K562 (cell line): ENCODE measurements around the gene UGT2A2. TPM values are rescaled to one million over a fixed set of nuclear protein-coding genes. Genes with fewer than 3 reads are reported as not detected.

Experiments
- ATAC-seq: fragments of 200-7000 bp; cut with Tn5 transposase; 3 replicates; pipeline ENCODE4 v1.9.1; 2020; ENCODE audit warnings: moderate library complexity
- BruUV-seq: library from RNA; stranded (reverse); fragments of 400-500 nt; replicated peaks from 2 replicates; lab custom pipeline; 2021; lab: Mats Ljungman, UMichigan
- CTCF ChIA-PET: fragments of 300-600 bp; formaldehyde crosslinking; extraction: SDS; loops from one replicate; lab custom pipeline; 2021; ENCODE audit warnings: low intra/inter-chr PET ratio; lab: Yijun Ruan, JAX
- POLR2A ChIA-PET: fragments of 300-600, 350-650 bp; sonication (Branson Sonifier 250); formaldehyde crosslinking; extraction: SDS; loops from one replicate; lab custom pipeline; 2021; ENCODE audit warnings: antibody characterized with exemption, inconsistent platforms; lab: Yijun Ruan, JAX
- DNase-seq, 4 experiments: peaks; one replicate each; pipeline versions ENCODE4 v3.0.0 to v3.0.0-alpha.2; 2011 to 2018; ENCODE audit warnings: low spot score in 3 of 4, mixed read lengths in 3 of 4; ENCODE audit errors: extremely low read depth in 1 of 4
- FAIRE-seq: peaks from 2 replicates; lab custom pipeline; 2011; peaks lifted over from hg19 to GRCh38; lab: Jason Lieb, UNC
- H2AFZ ChIP-seq: 2 replicates; pipeline ENCODE4 v1.6.0; 2011; ENCODE audit warnings: low read depth, low read length, control low read depth, inconsistent platforms
- H3K27ac ChIP-seq: fragments of 200-600 bp; 3 replicates; pipeline ENCODE4 v1.8.0; 2011; ENCODE audit warnings: low read depth, mild to moderate bottlenecking, control low read depth, inconsistent platforms, low read length, moderate library complexity, mixed read lengths; ENCODE audit errors: extremely low read depth
- H3K27me3 ChIP-seq, 2 experiments: fragments of 300-600 bp in 1 of 2; 2 replicates in 1 of 2; 3 replicates in 1 of 2; pipeline versions ENCODE4 v1.6.0 to v1.8.0; 2011; ENCODE audit warnings: inconsistent platforms in 2 of 2, low read length in 2 of 2, mild to moderate bottlenecking in 1 of 2, mixed read lengths in 1 of 2, moderate library complexity in 1 of 2; ENCODE audit not compliant: control insufficient read depth in 2 of 2, insufficient read depth in 2 of 2
- H3K36me3 ChIP-seq: fragments of 300-600 bp; 3 replicates; pipeline ENCODE4 v1.8.0; 2011; ENCODE audit warnings: mild to moderate bottlenecking, low read length, inconsistent platforms; ENCODE audit not compliant: control insufficient read depth, insufficient read depth
- H3K4me1 ChIP-seq, 2 experiments: fragments of 200-600 bp in 1 of 2; replicated peaks in 1 of 2; 2 replicates in 1 of 2; 3 replicates in 1 of 2; pipeline versions ENCODE4 v1.5.1 to v1.8.0; 2011; ENCODE audit warnings: inconsistent platforms in 2 of 2, low read length in 2 of 2, mild to moderate bottlenecking in 1 of 2, mixed read lengths in 1 of 2, moderate library complexity in 1 of 2; ENCODE audit not compliant: control insufficient read depth in 2 of 2, insufficient read depth in 2 of 2
- H3K4me2 ChIP-seq: 2 replicates; pipeline ENCODE4 v1.6.1; 2011; ENCODE audit warnings: low read length, control low read depth, inconsistent platforms, mixed read lengths; ENCODE audit not compliant: insufficient read depth
- H3K4me3 ChIP-seq: fragments of 200-600 bp; sonication (generic), shearing (Covaris generic); 2 replicates; pipeline ENCODE4 v1.5.1; 2016; ENCODE audit warnings: control low read depth, inconsistent platforms
- H3K79me2 ChIP-seq: fragments of 200-600 bp; 3 replicates; pipeline ENCODE4 v1.8.0; 2011; ENCODE audit warnings: low read length, inconsistent platforms; ENCODE audit not compliant: control insufficient read depth, insufficient read depth
- H3K9ac ChIP-seq, 2 experiments: 2 replicates each; pipeline versions ENCODE4 v1.6.0 to v1.6.1; 2011; ENCODE audit warnings: low read depth in 2 of 2, low read length in 2 of 2, control low read depth in 1 of 2, inconsistent platforms in 1 of 2, mild to moderate bottlenecking in 1 of 2, mixed read lengths in 1 of 2; ENCODE audit not compliant: insufficient read depth in 1 of 2
- H3K9me1 ChIP-seq: one replicate; pipeline ENCODE4 v1.6.0; 2011; ENCODE audit warnings: inconsistent platforms, mild to moderate bottlenecking, low read length, moderate library complexity; ENCODE audit not compliant: control insufficient read depth, insufficient read depth
- H3K9me3 ChIP-seq: replicated peaks from 2 replicates; pipeline ENCODE4 v1.5.1; 2011; ENCODE audit warnings: low read depth, low read length, inconsistent platforms; ENCODE audit not compliant: control insufficient read depth, insufficient read depth
- H4K20me1 ChIP-seq: replicated peaks from 2 replicates; pipeline ENCODE4 v1.6.1; 2011; ENCODE audit warnings: low read length, inconsistent platforms, mixed read lengths; ENCODE audit not compliant: control insufficient read depth, insufficient read depth
- CAMTA2 ChIP-seq: fragments of 250-450 bp; sonication (Bioruptor Pico); conservative IDR thresholded peaks from 2 replicates; pipeline ENCODE4 v1.5.1; 2022
- E2F5 ChIP-seq: sonication (generic); formaldehyde crosslinking; IDR thresholded peaks from 2 replicates; pipeline ENCODE4 v1.8.0; 2022; ENCODE audit warnings: mild to moderate bottlenecking, missing genetic modification reagents
- FOXP1 ChIP-seq: sonication (generic); formaldehyde crosslinking; IDR thresholded peaks from 2 replicates; pipeline ENCODE4 v1.8.0; 2022; ENCODE audit warnings: mild to moderate bottlenecking, missing genetic modification reagents
- GTF2E2 ChIP-seq: fragments of 200-800 bp; sonication (Bioruptor generic); IDR thresholded peaks from 2 replicates; pipeline ENCODE4 v1.6.1; 2016; ENCODE audit warnings: missing genetic modification characterization, missing compliant biosample characterization
- NFIC ChIP-seq: fragments of 450-650 bp; IDR thresholded peaks from 2 replicates; pipeline ENCODE4 v1.6.1; 2017; ENCODE audit warnings: mild to moderate bottlenecking, inconsistent platforms
- PCBP2 ChIP-seq: fragments of 200-400 bp; formaldehyde crosslinking; IDR thresholded peaks from 2 replicates; pipeline ENCODE4 v1.6.1; 2018; ENCODE audit warnings: low read length, low read depth, mild to moderate bottlenecking, moderate library complexity; ENCODE audit not compliant: poor library complexity, severe bottlenecking
- PRPF4 ChIP-seq: fragments of 200-400 bp; formaldehyde crosslinking; IDR thresholded peaks from one replicate; pipeline ENCODE4 v1.6.1; 2017; ENCODE audit warnings: low read length, low read depth, mild to moderate bottlenecking; ENCODE audit not compliant: insufficient read depth, poor library complexity, severe bottlenecking
- STAT6 ChIP-seq: sonication (generic); formaldehyde crosslinking; IDR thresholded peaks from 2 replicates; pipeline ENCODE4 v1.8.1; 2023; ENCODE audit warnings: mild to moderate bottlenecking, missing genetic modification reagents
- XRCC5 ChIP-seq: fragments of 200-400 bp; formaldehyde crosslinking; IDR thresholded peaks from 2 replicates; pipeline ENCODE4 v1.6.1; 2017; ENCODE audit warnings: low read depth, mild to moderate bottlenecking, low read length
- ZC3H4 ChIP-seq: sonication (generic); formaldehyde crosslinking; IDR thresholded peaks from 2 replicates; pipeline ENCODE4 v1.9.0; 2021; ENCODE audit warnings: missing genetic modification reagents, borderline replicate concordance
- ZNF311 ChIP-seq: fragments of 250-450 bp; sonication (Bioruptor Pico); IDR thresholded peaks from 2 replicates; pipeline ENCODE4 v1.4.0; 2020; ENCODE audit warnings: mild to moderate bottlenecking, moderate library complexity
- ZNF449 ChIP-seq: fragments of 250-450 bp; sonication (Bioruptor Pico); IDR thresholded peaks from 2 replicates; pipeline ENCODE4 v1.8.0; 2022; ENCODE audit warnings: moderate library complexity, mild to moderate bottlenecking, inconsistent platforms
- WGBS: fragments of 100-300 bp; shearing (Covaris generic); methylation state at CpG from one replicate; pipeline ENCODE4 v1.1.6; 2016; ENCODE audit warnings: low coverage, mixed read lengths; ENCODE audit not compliant: insufficient coverage; ENCODE audit errors: missing lambda C conversion rate; 5-methylcytosine and 5-hydroxymethylcytosine counted together
- in situ Hi-C: fragments of 300-500 bp; cut with MboI; formaldehyde crosslinking; loops from 4 replicates; pipeline ENCODE4 v1.15.0; 2018; ENCODE audit warnings: inconsistent platforms, mixed read lengths
- intact Hi-C: fragments of 100-400 bp; cut with micrococcal nuclease; formaldehyde crosslinking; loops from 2 replicates; pipeline ENCODE4 v1.14.2; 2022
- polyA plus RNA-seq, 8 experiments: library from polyadenylated mRNA; depleted of rRNA in 4 of 8; stranded (reverse) in 5 of 8; unstranded in 3 of 8; fragments of >200 nt; fragmentation: Nextera tagmentation in 2 of 8; fragmentation: Illumina TruSeq in 1 of 8; extraction: Ambion mirVana in 2 of 8; extraction: Trizol in 1 of 8; gene quantifications; 2 replicates each; pipeline versions ENCODE4 v1.2.1 to v1.2.3, GENCODE V29; 2011 to 2014; ENCODE audit warnings: inconsistent platforms in 1 of 8, missing spikeins in 1 of 8
- total RNA-seq, 7 experiments: library from RNA; depleted of rRNA in 6 of 7; stranded (reverse); fragments of >200 nt in 6 of 7; fragmentation: Illumina TruSeq in 2 of 7; extraction: Trizol in 2 of 7; gene quantifications; 2 replicates each; pipeline versions ENCODE4 v1.2.1 to v1.2.3, GENCODE V29; 2011 to 2021; ENCODE audit warnings: low replicate concordance in 1 of 7

The UGT2A2 gene
- total and polyA plus RNA-seq, 9 of the 15 experiments (the other 6 are each of a cell fraction or from before 2014, with no cell fraction given): not detected

- in situ Hi-C loops: no loop called here
- WGBS: 0% methylated on average over 4 of the region's 4 CpGs
- H3K9me1 ChIP-seq: no peaks in the 10 kb centered on the region
- ATAC-seq (no peak), DNase-seq (no peak), FAIRE-seq (no peak)
- no peak for TF ChIP-seq FOXP1 (CRISPR knock-in tag)
- 0 out of 2 replicates have a peak, but pooled peaks have one; percentile 10 for TF ChIP-seq NFIC
- intact Hi-C loops: no loop called here
- H3K79me2 ChIP-seq: no peaks in the 10 kb centered on the region
- H2AFZ ChIP-seq: no peak overlapping the region
- H3K4me2 ChIP-seq: no peak overlapping the region
- POLR2A ChIA-PET: no interaction called here
- H3K4me1 ChIP-seq: no peaks in the 10 kb centered on the region
- no peaks in the 10 kb centered on the region for H4K20me1 ChIP-seq
- H3K9me3 ChIP-seq: no peaks in the 10 kb centered on the region
- no peaks in the 10 kb centered on the region for H3K36me3 ChIP-seq
- H3K27ac ChIP-seq: no peak overlapping the region
- H3K9ac ChIP-seq: no peak overlapping the region
- H3K27me3 ChIP-seq: no peaks in the 10 kb centered on the region
- H3K4me3 ChIP-seq: no peak overlapping the region
- BruUV-seq: no TSS peak
- CTCF ChIA-PET: no interaction called here
These were observed 38.4 kb downstream of the UGT2A2 start for GRCh38 chr4:69601065-69601464.

- in situ Hi-C loops: no loop called here
- TF ChIP-seq ZC3H4 (CRISPR knock-in tag) (no peak), CAMTA2 (CRISPR knock-in tag) (no peak), XRCC5 (no peak), PCBP2 (no peak), ZNF311 (no peak), ZNF449 (CRISPR knock-in tag) (no peak), PRPF4 (no peak), STAT6 (CRISPR knock-in tag) (no peak), GTF2E2 (tag) (no peak), E2F5 (CRISPR knock-in tag) (no peak)
These were observed 39.4 kb downstream of the UGT2A2 start for GRCh38 chr4:69600013-69600412.

More at GRCh38 chr4:69600013-69600412, 39.4 kb downstream of the UGT2A2 start:
- intact Hi-C loops: no loop called here
- Histone ChIP-seq H3K4me2 (no peak overlapping the region), H4K20me1 (no peaks in the 10 kb centered on the region), H3K79me2 (no peaks in the 10 kb centered on the region), H3K36me3 (no peaks in the 10 kb centered on the region), H3K27ac (no peak overlapping the region), H3K9ac (no peak overlapping the region), H3K27me3 (no peaks in the 10 kb centered on the region), H3K9me3 (no peaks in the 10 kb centered on the region), H3K4me1 (no peaks in the 10 kb centered on the region), H2AFZ (no peak overlapping the region), H3K9me1 (no peaks in the 10 kb centered on the region), H3K4me3 (no peak overlapping the region)
- ChIA-PET POLR2A (no interaction called here), CTCF (no interaction called here)
- ATAC-seq: no peak
- DNase-seq: no peak
- FAIRE-seq: no peak
- no TSS peak for BruUV-seq
- 7% methylated on average over 2 of the region's 2 CpGs for WGBS
